ENCODE results near the gene GJD2. TPM values are rescaled to one million over a fixed set of nuclear protein-coding genes. Genes with fewer than 3 reads are reported as not detected.

GJD2 gene
- polyA plus RNA-seq, 3 donors from 2014 or later: not detected

DNA sequence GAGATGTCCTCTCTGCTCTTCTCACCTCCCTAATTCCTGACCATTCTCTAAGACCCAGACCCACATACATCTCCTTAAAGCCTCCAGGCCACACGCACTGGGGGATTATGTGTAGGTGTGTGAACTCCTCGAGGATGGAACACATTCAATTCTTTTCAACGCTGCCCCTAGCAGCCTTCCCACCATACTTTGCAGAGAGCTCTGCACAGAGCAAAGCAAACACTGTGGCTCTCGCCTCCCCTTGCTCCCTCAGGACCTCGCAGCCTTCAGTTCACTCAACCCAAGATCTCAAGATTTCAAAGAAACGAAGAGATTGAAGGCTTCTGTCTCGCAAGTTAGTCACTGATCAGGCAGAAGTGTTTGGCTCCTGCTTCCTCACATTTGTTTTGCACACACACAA lies 34.5 kb upstream of the GJD2 start:
- Mint-ChIP-seq H3K27ac (no peak overlapping the region), H3K4me1 (no peaks in the 10 kb centered on the region), H3K36me3 (no peaks in the 10 kb centered on the region), H3K9me3 (no peaks in the 10 kb centered on the region), H3K27me3 (ENCODE audit: low read depth in 3 of 3) (peaks cover 2 to 9% (median 7%) of the 10 kb centered on the region in 3 donors), H3K4me3 (no peak overlapping the region)
- DNase-seq: no peak

DNA sequence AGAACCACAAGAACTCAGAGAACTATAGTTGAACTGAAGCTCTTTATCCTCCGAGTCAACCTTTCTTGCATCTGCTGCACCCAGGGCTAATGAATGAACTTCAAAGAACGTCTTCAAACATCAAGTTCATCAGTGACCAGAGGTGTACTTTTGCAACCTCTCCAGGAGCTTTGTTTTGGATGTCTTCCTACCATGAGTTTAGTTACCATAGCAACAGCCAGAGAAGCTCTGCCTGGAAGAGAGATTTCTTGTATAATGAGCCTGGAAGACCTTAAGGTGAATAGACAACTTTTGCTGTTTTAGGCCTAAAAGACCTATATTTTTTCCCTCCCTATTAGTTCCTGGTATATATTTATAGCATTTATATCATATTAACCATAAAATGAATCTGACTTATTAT lies 31.4 kb upstream of the GJD2 start:
- Mint-ChIP-seq H3K9me3 (peaks cover 0 to 12% (median 0%) of the 10 kb centered on the region in 6 donors), H3K27me3 (ENCODE audit: low read depth in 3 of 3) (peaks cover 4 to 12% (median 9%) of the 10 kb centered on the region in 3 donors), H3K27ac (no peak overlapping the region)

DNA sequence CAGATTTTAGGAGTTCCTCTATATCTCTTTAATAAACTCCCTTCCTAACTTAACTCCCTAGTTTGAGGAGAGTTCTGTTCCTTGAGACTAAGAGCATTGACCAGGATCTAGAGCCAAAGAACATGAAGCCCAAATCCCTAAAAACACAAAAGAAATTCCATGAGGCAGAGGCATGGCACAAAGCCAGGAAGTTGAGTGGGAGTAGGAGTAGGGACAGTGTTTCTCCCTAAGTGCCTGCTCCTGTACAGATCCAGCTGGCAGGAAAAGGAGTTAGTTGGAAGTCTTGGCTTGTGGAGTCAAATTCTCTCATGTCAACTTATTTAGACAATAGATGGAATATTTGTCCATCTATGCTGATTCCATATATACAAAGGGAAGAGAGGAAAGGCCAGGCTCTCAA lies 29.2 kb upstream of the GJD2 start:
- peaks cover 0 to 12% (median 5%) of the 10 kb centered on the region in 6 donors for H3K9me3 Mint-ChIP-seq
- no peak overlapping the region for H3K27ac Mint-ChIP-seq
- H3K4me3 Mint-ChIP-seq: no peak overlapping the region
- no peaks in the 10 kb centered on the region for H3K4me1 Mint-ChIP-seq
- H3K36me3 Mint-ChIP-seq: no peaks in the 10 kb centered on the region
- no peak for DNase-seq
- peaks cover 6 to 11% (median 10%) of the 10 kb centered on the region in 3 donors for H3K27me3 Mint-ChIP-seq (ENCODE audit: low read depth in 3 of 3)

More for the DNA sequence above, 31.4 kb upstream of the GJD2 start:
- no peak for DNase-seq
- Mint-ChIP-seq H3K36me3 (no peaks in the 10 kb centered on the region), H3K4me3 (no peak overlapping the region), H3K4me1 (no peaks in the 10 kb centered on the region)

DNA sequence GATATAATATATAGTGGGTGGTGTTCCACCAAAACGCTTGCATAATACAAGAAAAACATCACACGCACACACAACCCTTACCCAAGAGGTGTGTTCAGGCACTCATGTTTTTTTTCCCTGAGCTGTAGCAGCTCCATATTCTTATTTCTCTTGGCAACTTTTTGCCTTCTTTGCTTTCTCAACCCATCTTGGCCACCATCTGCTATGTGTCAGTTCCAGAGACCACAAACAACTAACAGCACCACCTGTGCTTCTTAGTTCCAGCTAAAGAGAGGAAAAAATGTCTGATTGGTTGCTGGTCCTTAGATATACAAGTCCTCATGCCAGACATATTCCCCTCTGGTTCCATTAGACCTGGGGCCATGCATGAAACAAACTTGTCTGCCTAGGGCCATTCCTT lies 28.6 kb upstream of the GJD2 start:
- Mint-ChIP-seq H3K4me1 (no peaks in the 10 kb centered on the region), H3K9me3 (peaks cover 0 to 12% (median 5%) of the 10 kb centered on the region in 6 donors), H3K27me3 (ENCODE audit: low read depth in 3 of 3) (peaks cover 6 to 11% (median 10%) of the 10 kb centered on the region in 3 donors), H3K36me3 (no peaks in the 10 kb centered on the region), H3K27ac (no peak overlapping the region), H3K4me3 (no peak overlapping the region)
- no peak for DNase-seq

DNA sequence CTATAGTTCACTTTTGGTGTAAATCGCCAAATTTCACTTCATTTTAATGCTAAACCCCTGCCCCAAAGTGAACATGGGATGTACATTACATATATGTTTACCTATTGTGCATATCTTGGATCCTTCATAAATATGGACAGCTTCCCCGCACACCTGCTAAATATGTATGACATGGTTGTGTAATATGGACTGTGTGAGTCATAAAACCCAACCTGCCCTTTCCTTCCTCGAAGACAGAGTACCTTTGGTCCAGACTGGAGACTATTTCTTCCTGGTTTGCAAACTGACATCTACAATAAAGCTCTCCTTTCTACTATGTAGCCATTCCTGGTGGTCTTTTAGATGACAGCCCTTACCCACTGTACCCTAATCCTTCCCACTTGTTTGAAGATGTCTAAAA lies 28.1 kb upstream of the GJD2 start:
- no peak overlapping the region for H3K4me3 Mint-ChIP-seq
- no peak for DNase-seq
- H3K4me1 Mint-ChIP-seq: no peaks in the 10 kb centered on the region
- H3K27ac Mint-ChIP-seq: no peak overlapping the region
- H3K36me3 Mint-ChIP-seq: no peaks in the 10 kb centered on the region
- H3K27me3 Mint-ChIP-seq (ENCODE audit: low read depth in 3 of 3): peaks cover 6 to 11% (median 10%) of the 10 kb centered on the region in 3 donors
- H3K9me3 Mint-ChIP-seq: peaks cover 0 to 12% (median 5%) of the 10 kb centered on the region in 6 donors

DNA sequence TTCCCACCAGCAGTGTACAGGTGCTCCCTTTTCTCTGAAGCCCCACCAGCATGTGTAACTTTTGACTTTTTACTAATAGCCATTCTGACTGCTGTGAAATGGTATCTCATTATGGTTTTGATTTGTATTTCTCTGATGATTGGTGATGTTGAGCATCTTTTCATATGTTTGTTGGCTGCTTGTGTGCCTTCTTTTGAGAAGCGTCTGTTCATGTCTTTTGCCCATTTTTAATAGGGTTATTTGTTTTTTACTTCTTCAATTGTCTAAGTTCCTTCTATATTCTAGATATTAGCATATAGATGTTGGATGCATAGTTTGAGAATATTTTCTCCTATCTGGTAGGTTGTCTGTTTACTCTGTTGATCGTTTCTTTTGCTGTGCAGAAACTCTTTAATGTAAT lies 25.9 kb upstream of the GJD2 start:
- peaks cover 4 to 16% (median 8%) of the 10 kb centered on the region in 3 donors for H3K27me3 Mint-ChIP-seq (ENCODE audit: low read depth in 3 of 3)
- H3K4me1 Mint-ChIP-seq: no peaks in the 10 kb centered on the region

DNA sequence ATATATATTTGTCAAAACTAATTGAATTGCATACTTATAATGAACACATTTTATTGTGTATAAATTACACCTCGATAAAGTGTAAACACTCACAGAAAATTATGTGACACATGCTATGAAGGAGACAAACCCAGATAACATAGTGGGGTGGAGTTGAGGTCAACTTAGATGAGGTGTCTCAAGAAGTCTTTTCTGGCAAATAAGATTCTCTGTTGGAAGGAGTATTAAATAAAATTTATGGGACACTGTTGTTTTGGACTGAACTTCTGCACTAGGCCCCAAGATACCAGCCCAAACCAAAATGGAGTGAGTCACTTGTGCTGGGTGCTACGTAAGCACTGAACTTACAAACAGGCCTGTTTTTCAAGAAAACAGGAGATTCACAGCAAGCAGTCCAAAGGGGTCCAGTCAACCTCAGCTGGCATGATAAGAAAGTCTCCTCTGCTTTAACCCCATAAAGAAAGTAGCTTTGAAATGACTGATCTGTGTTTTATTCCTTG lies 21.9 kb upstream of the GJD2 start:
- Mint-ChIP-seq H3K9me3 (peaks cover 0 to 7% (median 2%) of the 10 kb centered on the region in 6 donors), H3K27ac (no peak overlapping the region), H3K4me1 (no peaks in the 10 kb centered on the region), H3K36me3 (no peaks in the 10 kb centered on the region), H3K4me3 (no peak overlapping the region), H3K27me3 (ENCODE audit: low read depth in 3 of 3) (peaks cover 4 to 14% (median 4%) of the 10 kb centered on the region in 3 donors)
- DNase-seq: no peak

More for the DNA sequence above, 25.9 kb upstream of the GJD2 start:
- no peak for DNase-seq
- H3K36me3 Mint-ChIP-seq: no peaks in the 10 kb centered on the region
- no peak overlapping the region for H3K27ac Mint-ChIP-seq
- no peak overlapping the region for H3K4me3 Mint-ChIP-seq
- peaks cover 0 to 12% (median 5%) of the 10 kb centered on the region in 6 donors for H3K9me3 Mint-ChIP-seq

DNA sequence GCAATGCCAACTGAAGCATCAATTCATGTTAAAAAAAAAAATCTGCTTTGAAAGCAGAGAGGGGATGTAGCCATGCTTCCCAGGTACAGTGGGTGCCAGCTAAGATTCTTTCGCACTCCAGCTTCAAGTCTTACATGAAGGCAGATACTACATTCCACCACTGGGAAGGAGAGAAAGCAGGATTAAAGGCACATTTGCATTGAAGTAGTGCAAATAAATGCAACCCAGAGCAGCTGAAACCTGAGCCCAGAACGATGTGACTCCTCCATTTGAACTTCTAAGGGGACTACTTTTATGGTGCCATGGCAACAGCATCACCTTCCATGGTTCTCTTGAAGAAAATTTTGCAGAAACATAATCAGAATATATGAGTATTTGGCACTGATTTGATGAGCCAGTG lies 19.1 kb upstream of the GJD2 start:
- no peak overlapping the region for H3K4me3 Mint-ChIP-seq
- H3K27me3 Mint-ChIP-seq (ENCODE audit: low read depth in 3 of 3): peaks cover 2 to 12% (median 6%) of the 10 kb centered on the region in 3 donors
- H3K4me1 Mint-ChIP-seq: no peaks in the 10 kb centered on the region
- peaks cover 0 to 1% (median 0%) of the 10 kb centered on the region in 6 donors for H3K9me3 Mint-ChIP-seq
- no peak overlapping the region for H3K27ac Mint-ChIP-seq
- no peaks in the 10 kb centered on the region for H3K36me3 Mint-ChIP-seq
- DNase-seq: no peak

DNA sequence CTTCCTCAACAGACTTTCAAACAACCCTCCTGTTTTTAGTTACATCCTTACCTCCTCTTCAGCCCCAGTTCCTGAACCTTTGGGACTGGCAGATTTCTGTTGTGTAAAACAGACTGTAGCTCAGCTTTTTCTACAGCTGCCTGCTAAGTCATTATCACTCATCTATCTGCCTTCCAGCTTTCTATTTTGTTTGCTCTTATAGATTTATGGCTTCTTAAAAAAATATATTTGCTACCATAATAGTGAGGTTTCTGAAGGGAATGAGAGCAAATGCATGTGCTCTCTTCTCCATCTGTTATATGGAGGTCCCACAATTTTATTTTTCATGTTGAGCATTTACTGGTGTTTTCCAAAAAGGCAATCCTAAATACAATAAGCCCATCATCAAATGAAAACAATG lies 18.2 kb upstream of the GJD2 start:
- no peak for DNase-seq
- Mint-ChIP-seq H3K27me3 (ENCODE audit: low read depth in 3 of 3) (peaks cover 2 to 12% (median 6%) of the 10 kb centered on the region in 3 donors), H3K9me3 (peaks cover 0 to 1% (median 0%) of the 10 kb centered on the region in 6 donors), H3K27ac (no peak overlapping the region), H3K4me3 (no peak overlapping the region), H3K36me3 (no peaks in the 10 kb centered on the region), H3K4me1 (no peaks in the 10 kb centered on the region)

DNA sequence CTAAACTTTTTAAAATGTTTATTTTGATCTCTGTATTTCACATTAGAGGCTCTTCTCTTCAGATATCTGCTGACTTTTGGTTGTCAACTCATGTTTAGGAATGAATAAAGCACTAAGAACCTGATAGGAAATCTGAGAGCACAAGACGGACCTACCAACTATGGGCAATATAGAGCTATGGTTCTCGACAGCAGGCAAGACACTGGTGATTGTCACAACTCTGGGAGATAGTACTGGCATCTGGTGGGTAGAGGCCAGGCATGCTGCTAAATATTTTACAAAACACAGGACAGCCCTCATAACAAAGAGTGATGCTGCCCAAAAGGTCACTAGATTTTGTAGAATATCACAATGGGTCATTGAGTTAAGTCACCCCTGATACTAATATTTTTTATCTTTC lies 17.5 kb upstream of the GJD2 start:
- H3K27me3 Mint-ChIP-seq (ENCODE audit: low read depth in 3 of 3): peaks cover 2 to 12% (median 6%) of the 10 kb centered on the region in 3 donors
- no peak for DNase-seq

DNA sequence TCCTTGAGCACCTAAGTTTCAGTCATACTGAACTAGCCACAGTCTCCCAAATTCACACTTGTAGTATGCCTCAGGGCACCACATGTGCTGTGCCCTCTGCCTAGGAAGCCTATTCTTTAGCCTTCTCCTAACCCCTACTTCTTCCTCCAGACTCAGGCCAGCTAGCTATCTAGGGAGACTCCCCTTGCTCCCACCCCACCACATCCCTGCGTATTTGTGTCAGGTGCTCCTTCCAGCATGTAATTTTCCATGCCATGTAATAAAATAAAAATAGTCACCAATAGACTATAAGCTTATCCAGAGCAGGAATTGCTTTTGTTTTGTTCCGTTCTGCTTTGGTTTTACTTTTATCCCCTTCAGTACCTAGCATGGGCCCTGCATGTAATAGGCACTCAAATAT lies 14.9 kb upstream of the GJD2 start:
- Mint-ChIP-seq H3K4me3 (no peak overlapping the region), H3K27ac (no peak overlapping the region), H3K4me1 (no peaks in the 10 kb centered on the region), H3K27me3 (ENCODE audit: low read depth in 3 of 3) (peaks cover 0 to 6% (median 0%) of the 10 kb centered on the region in 3 donors), H3K36me3 (no peaks in the 10 kb centered on the region), H3K9me3 (no peaks in the 10 kb centered on the region)
- no peak for DNase-seq

More for the DNA sequence above, 17.5 kb upstream of the GJD2 start:
- Mint-ChIP-seq H3K9me3 (peaks cover 0 to 1% (median 0%) of the 10 kb centered on the region in 6 donors), H3K4me3 (no peak overlapping the region), H3K36me3 (no peaks in the 10 kb centered on the region), H3K27ac (no peak overlapping the region), H3K4me1 (no peaks in the 10 kb centered on the region)

DNA sequence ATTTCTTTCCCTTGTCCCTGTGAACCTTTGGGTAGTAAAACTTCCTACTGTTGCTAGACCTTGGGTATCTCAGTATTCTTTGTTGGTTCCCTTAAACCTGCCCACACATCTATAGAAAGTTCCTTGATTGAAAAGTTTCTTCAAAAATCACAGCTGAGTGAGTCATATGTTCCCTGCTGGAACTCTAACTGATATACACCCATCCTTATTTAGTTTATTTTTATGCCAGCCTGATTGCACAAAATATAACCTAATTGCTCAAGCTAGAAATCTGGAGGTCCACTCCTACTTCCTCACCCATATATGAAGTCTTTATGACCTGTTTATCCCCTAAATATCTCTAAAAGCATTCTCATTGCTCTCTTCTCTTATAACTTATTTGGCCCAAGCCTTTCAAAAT lies 13.7 kb upstream of the GJD2 start:
- H3K27ac Mint-ChIP-seq: no peak overlapping the region
- no peaks in the 10 kb centered on the region for H3K36me3 Mint-ChIP-seq
- no peak overlapping the region for H3K4me3 Mint-ChIP-seq
- DNase-seq: no peak
- peaks cover 2 to 6% (median 2%) of the 10 kb centered on the region in 3 donors for H3K27me3 Mint-ChIP-seq (ENCODE audit: low read depth in 3 of 3)
- no peaks in the 10 kb centered on the region for H3K9me3 Mint-ChIP-seq
- H3K4me1 Mint-ChIP-seq: no peaks in the 10 kb centered on the region

DNA sequence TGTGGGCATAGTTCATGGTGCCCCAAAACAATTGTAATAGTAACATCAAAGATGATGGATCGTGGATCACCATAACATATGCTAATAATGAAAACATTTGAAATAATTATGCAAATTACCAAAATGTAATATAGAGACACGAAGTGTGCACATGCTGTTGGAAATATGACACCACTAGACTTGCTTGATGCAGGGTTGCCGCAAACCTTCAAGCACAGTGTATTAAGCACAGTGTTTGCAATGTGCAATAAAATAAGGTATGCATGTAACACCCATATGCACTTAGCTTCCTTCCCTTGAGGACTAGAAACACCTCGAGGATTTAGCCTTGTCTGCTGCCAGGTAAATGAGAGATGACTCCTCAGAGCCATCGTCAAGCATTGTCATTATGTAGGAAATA lies 10.9 kb upstream of the GJD2 start:
- H3K27ac Mint-ChIP-seq: no peak overlapping the region
- H3K9me3 Mint-ChIP-seq: no peaks in the 10 kb centered on the region
- H3K4me1 Mint-ChIP-seq: no peaks in the 10 kb centered on the region
- H3K27me3 Mint-ChIP-seq (ENCODE audit: low read depth in 3 of 3): peaks cover 2 to 5% (median 4%) of the 10 kb centered on the region in 3 donors
- H3K36me3 Mint-ChIP-seq: no peaks in the 10 kb centered on the region
- no peak for DNase-seq
- H3K4me3 Mint-ChIP-seq: no peak overlapping the region

DNA sequence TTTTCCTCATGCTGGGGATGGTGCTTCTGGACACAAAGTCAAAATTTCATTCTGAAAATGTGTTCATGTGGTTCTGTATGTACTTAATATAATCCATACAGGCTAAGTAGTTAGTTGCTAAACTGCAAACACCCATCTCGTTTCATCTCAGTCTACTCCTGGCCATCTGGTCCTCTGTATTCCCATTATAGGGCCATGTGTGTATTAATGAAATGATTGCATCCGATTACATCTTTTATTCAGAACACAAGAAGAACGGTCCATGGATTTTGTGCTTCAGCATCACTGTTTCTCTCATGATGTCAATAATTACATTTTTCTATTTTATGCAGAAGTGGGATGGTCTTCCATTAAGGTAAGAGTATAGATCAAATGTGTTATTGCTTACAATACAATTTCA lies 6.1 kb upstream of the GJD2 start:
- Mint-ChIP-seq H3K36me3 (no peaks in the 10 kb centered on the region), H3K9me3 (no peaks in the 10 kb centered on the region), H3K4me1 (no peaks in the 10 kb centered on the region), H3K4me3 (no peak overlapping the region), H3K27ac (no peak overlapping the region), H3K27me3 (ENCODE audit: low read depth in 3 of 3) (peaks cover 5 to 22% (median 9%) of the 10 kb centered on the region in 3 donors)
- no peak for DNase-seq

DNA sequence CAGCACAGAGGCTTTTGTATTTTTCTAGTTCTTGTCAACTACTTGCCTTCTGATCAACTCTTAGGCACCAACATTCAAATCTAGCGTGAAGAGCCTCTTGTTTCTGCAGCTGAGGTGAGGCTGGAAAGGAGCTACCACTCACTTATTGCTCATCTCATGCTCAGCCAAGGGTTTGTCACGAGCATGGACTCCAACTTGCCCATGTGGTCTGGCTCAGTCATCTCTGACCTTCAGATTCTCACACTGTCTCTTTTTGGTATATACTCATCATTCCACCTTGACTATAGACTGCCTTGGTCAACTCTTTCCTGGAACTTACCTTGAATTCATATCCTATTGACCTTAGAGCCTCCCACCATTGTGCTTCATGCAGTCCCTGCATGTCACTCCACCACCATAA lies 5.2 kb upstream of the GJD2 start:
- Mint-ChIP-seq H3K4me3 (no peak overlapping the region), H3K9me3 (peaks cover 0 to 2% (median 0%) of the 10 kb centered on the region in 6 donors), H3K27me3 (ENCODE audit: low read depth in 3 of 3) (peaks cover 10 to 26% (median 12%) of the 10 kb centered on the region in 3 donors), H3K27ac (no peak overlapping the region), H3K4me1 (peaks cover 0 to 1% of the 10 kb centered on the region in 2 donors), H3K36me3 (no peaks in the 10 kb centered on the region)
- DNase-seq: no peak
